HepG2 (cell line): Measurements from ENCODE around the gene AK9. TPM values are rescaled to one million over a fixed set of nuclear protein-coding genes. Genes with fewer than 3 reads are reported as not detected.

ENCODE experiments used
- ATAC-seq: fragments of 200-7000 bp; cut with Tn5 transposase; 3 replicates; pipeline ENCODE4 v1.9.1; 2020; ENCODE audit warnings: mild to moderate bottlenecking, moderate library complexity
- BruUV-seq: library from RNA; stranded (reverse); fragments of 400-500 nt; replicated peaks from 2 replicates; lab custom pipeline; 2021; lab: Mats Ljungman, UMichigan
- CTCF ChIA-PET: fragments of 300-600 bp; formaldehyde crosslinking; extraction: SDS; loops from one replicate; lab custom pipeline; 2021; ENCODE audit warnings: low total read pairs, inconsistent platforms, low intra/inter-chr PET ratio; lab: Yijun Ruan, JAX
- POLR2A ChIA-PET: fragments of 350-600 bp; sonication (Branson Sonifier 250); formaldehyde crosslinking; loops from one replicate; lab custom pipeline; 2020; ENCODE audit warnings: antibody characterized with exemption, inconsistent platforms; lab: Yijun Ruan, JAX
- DNase-seq: peaks from one replicate; pipeline ENCODE4 v3.0.0-alpha.2; 2015; ENCODE audit warnings: low spot score
- FAIRE-seq: peaks from 3 replicates; lab custom pipeline; 2011; peaks lifted over from hg19 to GRCh38; lab: Jason Lieb, UNC
- H2AFZ ChIP-seq: one replicate; pipeline ENCODE4 v1.6.1; 2011; ENCODE audit warnings: low read length, inconsistent platforms
- H3K27ac ChIP-seq: fragments of 300-600 bp; 3 replicates; pipeline ENCODE4 v1.8.0; 2011; ENCODE audit warnings: mixed run types, mild to moderate bottlenecking, mixed read lengths, low read length, inconsistent platforms; ENCODE audit not compliant: insufficient read depth; ENCODE audit errors: extremely low read length
- H3K27me3 ChIP-seq, 2 experiments: fragments of 200-600 bp in 1 of 2; 2 replicates in 1 of 2; 3 replicates in 1 of 2; pipeline versions ENCODE4 v1.6.0 to v1.8.0; 2011; ENCODE audit warnings: low read length in 2 of 2, mild to moderate bottlenecking in 2 of 2, moderate library complexity in 2 of 2, inconsistent platforms in 1 of 2; ENCODE audit not compliant: insufficient read depth in 2 of 2, control insufficient read depth in 1 of 2
- H3K36me3 ChIP-seq, 2 experiments: fragments of 200-600 bp in 1 of 2; replicated peaks in 1 of 2; 2 replicates in 1 of 2; 3 replicates in 1 of 2; pipeline versions ENCODE4 v1.5.1 to v1.8.0; 2011; ENCODE audit warnings: low read length in 2 of 2, inconsistent platforms in 1 of 2; ENCODE audit not compliant: insufficient read depth in 2 of 2, control insufficient read depth in 1 of 2
- H3K4me1 ChIP-seq: 2 replicates; pipeline ENCODE4 v1.5.1; 2012; ENCODE audit warnings: low read length, inconsistent platforms; ENCODE audit not compliant: insufficient read depth
- H3K4me2 ChIP-seq: 2 replicates; pipeline ENCODE4 v1.6.0; 2011; ENCODE audit warnings: low read depth, low read length, inconsistent platforms
- H3K4me3 ChIP-seq, 3 experiments: fragments of 200-600 bp in 1 of 3; sonication (generic), shearing (Covaris generic) in 1 of 3; replicated peaks in 1 of 3; 2 replicates each; pipeline ENCODE4 v1.5.1; 2011 to 2016; ENCODE audit warnings: low read length in 3 of 3, inconsistent platforms in 2 of 3, low read depth in 2 of 3, mild to moderate bottlenecking in 2 of 3, control low read depth in 1 of 3, mixed read lengths in 1 of 3; ENCODE audit not compliant: insufficient read depth in 1 of 3
- H3K79me2 ChIP-seq: one replicate; pipeline ENCODE4 v1.6.1; 2011; ENCODE audit warnings: low read length, inconsistent platforms; ENCODE audit not compliant: insufficient read depth
- H3K9ac ChIP-seq: 2 replicates; pipeline ENCODE4 v1.6.0; 2011; ENCODE audit warnings: mild to moderate bottlenecking, low read depth, low read length, inconsistent platforms; ENCODE audit not compliant: insufficient read depth
- H3K9me3 ChIP-seq: 2 replicates; pipeline ENCODE4 v1.5.1; 2012; ENCODE audit warnings: mild to moderate bottlenecking, low read length
- H4K20me1 ChIP-seq: 2 replicates; pipeline ENCODE4 v1.6.0; 2011; ENCODE audit warnings: inconsistent platforms, mild to moderate bottlenecking, low read length, moderate library complexity; ENCODE audit not compliant: insufficient read depth
- BRF2 ChIP-seq: sonication (generic); formaldehyde crosslinking; IDR thresholded peaks from 2 replicates; pipeline ENCODE4 v1.8.1; 2022; ENCODE audit warnings: mild to moderate bottlenecking, missing genetic modification reagents
- CTCF ChIP-seq: sonication (generic); formaldehyde crosslinking; IDR thresholded peaks from 2 replicates; pipeline ENCODE4 v1.5.0; 2020; ENCODE audit warnings: mild to moderate bottlenecking, missing genetic modification reagents, moderate library complexity
- HMGXB3 ChIP-seq: sonication (generic); formaldehyde crosslinking; IDR thresholded peaks from 2 replicates; pipeline ENCODE4 v1.4.0; 2020; ENCODE audit warnings: missing genetic modification reagents, borderline replicate concordance
- HNF1B ChIP-seq: sonication (generic); formaldehyde crosslinking; IDR thresholded peaks from 2 replicates; pipeline ENCODE4 v1.5.1; 2020; ENCODE audit warnings: mild to moderate bottlenecking, moderate library complexity, missing genetic modification reagents
- HNRNPL ChIP-seq: fragments of 200-400 bp; formaldehyde crosslinking; IDR thresholded peaks from 2 replicates; pipeline ENCODE4 v1.6.1; 2017; ENCODE audit warnings: mild to moderate bottlenecking, low read depth, low read length
- IRF9 ChIP-seq: sonication (generic); formaldehyde crosslinking; IDR thresholded peaks from 2 replicates; pipeline ENCODE4 v1.8.0; 2022; ENCODE audit warnings: missing genetic modification reagents, mild to moderate bottlenecking, borderline replicate concordance
- MIXL1 ChIP-seq: IDR thresholded peaks from 2 replicates; pipeline ENCODE4 v1.6.1; 2016
- PTBP1 ChIP-seq: fragments of 200-400 bp; formaldehyde crosslinking; IDR thresholded peaks from 2 replicates; pipeline ENCODE4 v1.6.1; 2018; ENCODE audit warnings: low read length, low read depth; ENCODE audit not compliant: poor library complexity, severe bottlenecking
- SETDB1 ChIP-seq: sonication (generic); formaldehyde crosslinking; IDR thresholded peaks from 2 replicates; pipeline ENCODE4 v1.5.1; 2020; ENCODE audit warnings: missing genetic modification reagents, mild to moderate bottlenecking, borderline replicate concordance
- ZFP41 ChIP-seq: sonication (generic); formaldehyde crosslinking; IDR thresholded peaks from 2 replicates; pipeline ENCODE4 v1.4.0; 2020; ENCODE audit warnings: mild to moderate bottlenecking, missing genetic modification reagents, borderline replicate concordance
- ZNF33B ChIP-seq: sonication (generic); formaldehyde crosslinking; IDR thresholded peaks from 2 replicates; pipeline ENCODE4 v1.5.1; 2020; ENCODE audit warnings: mild to moderate bottlenecking, missing genetic modification reagents
- in situ Hi-C: cut with HindIII; loops from 2 replicates; pipeline ENCODE4 v1.10.0; 2017; ENCODE audit warnings: low pct_unique_long_range_greater_than_20kb; ENCODE audit not compliant: extremely low pct_ligation_motif_present
- intact Hi-C: fragments of 100-400 bp; cut with micrococcal nuclease; formaldehyde crosslinking; loops from one replicate; pipeline ENCODE4 v1.10.0; 2022; ENCODE audit not compliant: unreplicated experiment
- polyA plus RNA-seq, 8 experiments: library from polyadenylated mRNA; depleted of rRNA in 3 of 8; stranded (reverse) in 7 of 8; unstranded in 1 of 8; fragments of >200 nt; fragmentation: Illumina TruSeq in 4 of 8; extraction: Trizol in 4 of 8; gene quantifications; 2 replicates each; pipeline versions ENCODE4 v1.2.1 to v1.2.3, GENCODE V29; 2011 to 2016; ENCODE audit warnings: low read depth in 4 of 8, missing spikeins in 1 of 8, mixed read lengths in 1 of 8; ENCODE audit not compliant: insufficient read depth in 1 of 8
- total RNA-seq, 5 experiments: library from RNA; depleted of rRNA; stranded (reverse); fragments of >200 nt; fragmentation: Illumina TruSeq; extraction: Trizol; gene quantifications; 2 replicates each; pipeline ENCODE4 v1.2.3, GENCODE V29; 2016; ENCODE audit warnings: low read depth in 1 of 5

Gene AK9
- total and polyA plus RNA-seq, 2 of the 13 experiments (the other 11 are each of a cell fraction or from before 2014, with no cell fraction given) = 3.2 to 4.8 TPM

GRCh38 chr6:109526905-109527628 lies 163.9 kb downstream of the AK9 start (continued):
- TF ChIP-seq MIXL1 (peak; percentile 63; the same call in 1 of the 2 replicates), ZFP41 (CRISPR knock-in tag) (no peak), HMGXB3 (CRISPR knock-in tag) (no peak), CTCF (CRISPR knock-in tag) (peak; percentile 86)

GRCh38 chr6:109524129-109524528 lies 166.9 kb downstream of the AK9 start:
- no peaks in the 10 kb centered on the region for H3K4me1 ChIP-seq
- no peak overlapping the region for H3K27ac ChIP-seq
- in situ Hi-C loops (no loop called here), intact Hi-C loops (no loop called here)
- no TSS peak for BruUV-seq
- POLR2A ChIA-PET = no interaction called here
- TF ChIP-seq HNRNPL (no peak), HNF1B (CRISPR knock-in tag) (no peak), ZNF33B (no peak), IRF9 (no peak), PTBP1 (no peak), SETDB1 (CRISPR knock-in tag) (no peak), BRF2 (CRISPR knock-in tag) (no peak)
- no peaks in the 10 kb centered on the region for H3K36me3 ChIP-seq
- H3K79me2 ChIP-seq = no peaks in the 10 kb centered on the region
- H2AFZ ChIP-seq = no peak overlapping the region
- no peak for ATAC-seq
- CTCF ChIA-PET = no interaction called here
- no peak overlapping the region for H3K4me2 ChIP-seq
- H3K27me3 ChIP-seq = no peaks in the 10 kb centered on the region
- no peak overlapping the region for H3K9ac ChIP-seq
- no peak for FAIRE-seq
- H3K4me3 ChIP-seq = no peak overlapping the region
- H3K9me3 ChIP-seq = peaks cover 11% of the 10 kb centered on the region
- DNase-seq = no peak
- H4K20me1 ChIP-seq = no peaks in the 10 kb centered on the region; the same call in 1 of the 2 replicates
